ENCODE measurements around the gene PLSCR3.

The PLSCR3 gene

DNA sequence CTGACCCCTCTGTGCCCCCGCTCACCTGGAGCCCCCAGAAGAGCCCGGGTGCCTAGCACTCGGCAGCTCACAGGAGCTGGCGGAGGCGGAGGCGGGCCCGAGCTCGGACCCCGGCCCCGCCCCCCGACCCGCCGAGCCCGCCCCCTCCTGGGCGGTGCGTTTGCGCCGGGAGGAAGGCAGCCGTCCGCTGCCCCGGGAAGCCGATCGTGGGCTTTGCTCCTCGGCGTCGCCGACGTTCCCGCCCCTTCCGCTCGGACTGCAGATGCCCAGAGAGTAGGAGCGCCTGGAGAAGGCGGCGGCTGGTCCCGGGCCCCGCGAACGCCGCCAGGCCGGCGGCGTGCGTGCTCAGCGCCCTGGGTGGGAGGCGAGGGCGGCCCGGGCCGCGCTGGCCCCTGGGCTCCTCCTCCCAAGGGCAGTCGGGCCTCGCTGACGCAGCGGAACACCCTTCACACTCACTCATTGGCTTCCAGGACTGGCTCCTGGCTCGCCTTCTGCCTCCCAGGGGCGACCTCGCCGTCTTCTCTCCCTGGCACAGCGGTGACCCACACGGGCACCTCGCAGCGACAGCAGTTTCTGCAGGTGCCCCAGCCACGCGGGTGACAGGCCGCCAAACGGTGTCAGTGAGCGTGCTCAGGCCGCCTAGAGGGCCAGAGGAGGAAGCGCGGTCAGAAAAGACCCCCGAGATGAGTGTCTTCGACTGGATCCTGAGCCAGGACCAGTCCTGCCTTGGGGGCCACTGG is at the start of gene PLSCR3:
TSS of gene PLSCR3 (minus strand) at position 74 of the 740 bp plus-strand sequence. CDS start 415 bp downstream, outside the sequence.
- no peak for FAIRE-seq

DNA sequence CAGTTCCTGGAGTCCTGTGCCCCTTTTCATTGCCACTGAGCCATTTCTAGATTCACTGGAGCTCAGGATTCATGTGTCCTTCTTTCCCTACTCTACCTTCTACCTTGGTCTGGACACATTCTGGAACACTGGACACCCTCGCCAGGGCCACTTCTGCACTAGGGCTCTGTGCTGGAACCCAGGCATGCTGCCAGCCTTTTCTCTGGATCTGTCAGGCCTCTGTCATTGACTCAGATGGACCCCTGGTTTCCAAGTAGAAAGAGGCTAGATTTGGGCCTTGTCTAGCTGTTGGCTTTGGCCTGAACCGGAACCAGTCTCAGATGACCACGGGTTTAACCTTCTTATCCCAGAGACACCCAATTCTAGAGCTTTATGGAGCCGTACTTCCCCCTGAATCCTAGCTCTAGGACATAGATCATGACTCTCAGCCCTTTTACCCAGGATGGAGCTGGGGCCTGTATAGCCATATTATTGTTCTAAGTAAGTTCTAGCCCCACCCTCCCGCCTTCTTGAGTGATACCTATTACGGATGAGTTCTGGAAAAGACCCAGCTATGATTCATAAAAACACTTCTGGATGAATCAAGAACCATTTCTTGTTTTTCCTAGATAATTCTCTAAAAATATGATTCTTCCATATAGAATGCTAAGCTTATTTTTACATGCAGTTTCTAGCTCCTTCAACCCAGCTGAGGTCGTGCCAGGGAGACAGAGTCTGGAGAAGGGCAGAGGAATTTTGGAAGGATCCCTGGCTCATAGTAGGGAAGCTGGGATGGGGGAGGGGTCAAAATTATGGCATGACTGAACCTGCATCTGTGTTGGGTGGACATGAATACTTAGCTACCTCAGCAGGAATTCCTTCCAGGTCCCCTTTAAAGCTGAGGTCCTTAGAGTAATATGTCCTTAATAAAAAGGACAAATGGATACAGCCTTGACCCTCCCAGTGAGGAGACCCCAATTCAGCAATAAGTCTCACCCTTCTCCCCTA is 49.5 kb upstream of the PLSCR3 start:
- no peak for FAIRE-seq

DNA sequence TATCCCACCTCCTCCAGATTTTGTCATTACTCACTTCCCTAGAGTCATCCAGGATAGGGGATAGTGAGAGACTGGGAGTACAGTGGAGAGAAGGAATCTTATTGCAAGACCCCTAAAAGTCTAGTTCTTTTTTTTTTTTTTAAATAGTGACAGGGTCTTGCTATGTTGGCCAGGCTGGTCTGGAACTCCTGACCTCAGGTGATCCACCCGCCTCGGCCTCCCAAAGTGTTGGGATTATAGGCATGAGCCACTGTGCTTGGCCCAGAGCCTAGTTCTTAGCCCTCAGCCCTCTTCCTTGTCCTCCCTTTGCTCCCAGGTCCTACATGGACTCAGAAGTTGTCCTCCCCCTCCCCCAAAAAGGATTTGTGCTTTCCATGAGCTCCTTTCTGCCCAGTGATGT is 47.8 kb upstream of the PLSCR3 start:
- FAIRE-seq, result no peak

DNA sequence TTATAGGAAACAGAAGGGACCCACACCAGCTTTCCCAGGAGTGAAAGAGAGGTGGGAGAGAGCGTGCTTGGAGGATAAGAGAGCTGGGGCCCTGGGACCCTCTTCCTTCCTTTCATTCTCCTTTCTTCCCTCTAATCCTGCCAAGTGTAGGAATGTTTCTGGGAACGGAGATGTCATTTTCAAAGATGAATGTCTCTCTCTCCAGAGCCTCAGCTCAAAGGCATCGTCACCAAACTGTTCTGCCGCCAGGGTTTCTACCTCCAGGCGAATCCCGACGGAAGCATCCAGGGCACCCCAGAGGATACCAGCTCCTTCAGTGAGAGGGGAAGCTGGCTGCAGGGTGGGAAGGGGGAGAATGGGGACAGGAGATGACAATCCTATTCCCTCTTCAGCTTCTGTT is 46.9 kb upstream of the PLSCR3 start:
- FAIRE-seq, result no peak

DNA sequence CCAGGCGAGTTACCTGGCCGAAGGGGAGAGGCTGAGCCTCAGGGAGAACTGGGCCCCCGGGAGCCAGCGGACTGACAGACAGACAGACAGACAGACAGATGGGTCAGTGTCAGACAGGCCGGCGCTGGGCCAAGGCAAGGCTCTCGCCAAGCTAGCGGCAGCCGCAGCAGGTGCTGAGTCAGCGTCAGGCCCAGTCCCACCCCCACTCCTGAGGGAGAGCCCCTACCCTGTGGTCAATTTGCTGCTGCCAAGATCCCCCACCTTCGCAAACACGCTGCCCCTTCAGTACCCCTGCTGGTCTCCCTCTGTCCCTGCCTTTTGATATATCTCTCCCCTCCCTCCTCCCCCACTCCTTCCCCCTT is 46.5 kb upstream of the PLSCR3 start:
- no peak for FAIRE-seq

DNA sequence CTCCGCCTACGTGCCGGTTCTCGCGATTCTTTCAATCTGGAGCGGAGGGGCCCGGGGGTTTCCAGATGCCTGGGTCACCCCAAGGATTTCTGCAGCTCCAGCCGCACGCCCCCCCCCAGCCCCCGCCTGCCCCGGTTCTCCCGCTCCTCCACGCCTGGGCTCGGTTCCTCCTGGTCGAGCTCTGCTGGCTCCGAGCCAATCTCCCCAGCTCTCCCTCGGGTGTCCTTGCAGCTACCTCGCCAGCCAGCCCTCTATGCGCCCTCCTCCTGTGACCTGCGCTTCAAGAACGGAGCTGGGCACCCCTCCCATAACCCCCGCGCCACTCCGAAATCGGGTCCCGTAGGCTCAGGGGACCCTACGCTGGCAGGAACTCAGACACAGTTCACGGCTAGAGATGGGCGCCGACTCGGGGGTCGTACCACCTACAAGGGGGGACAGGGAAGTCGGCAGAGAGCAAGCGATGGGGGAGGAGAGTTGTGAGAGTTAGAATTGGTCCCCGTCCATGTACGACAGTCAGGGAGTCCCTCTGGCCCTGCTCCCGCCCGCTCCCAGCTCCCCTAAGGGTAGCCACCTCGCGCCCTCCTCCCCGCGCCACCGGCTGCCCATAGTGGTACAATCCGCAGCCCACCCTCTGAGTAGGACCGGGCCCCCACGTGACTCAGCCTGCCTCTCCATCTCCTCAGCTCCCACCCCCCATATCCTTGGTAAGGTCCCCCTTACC is 45.9 kb upstream of the PLSCR3 start:
- FAIRE-seq, result no peak

DNA sequence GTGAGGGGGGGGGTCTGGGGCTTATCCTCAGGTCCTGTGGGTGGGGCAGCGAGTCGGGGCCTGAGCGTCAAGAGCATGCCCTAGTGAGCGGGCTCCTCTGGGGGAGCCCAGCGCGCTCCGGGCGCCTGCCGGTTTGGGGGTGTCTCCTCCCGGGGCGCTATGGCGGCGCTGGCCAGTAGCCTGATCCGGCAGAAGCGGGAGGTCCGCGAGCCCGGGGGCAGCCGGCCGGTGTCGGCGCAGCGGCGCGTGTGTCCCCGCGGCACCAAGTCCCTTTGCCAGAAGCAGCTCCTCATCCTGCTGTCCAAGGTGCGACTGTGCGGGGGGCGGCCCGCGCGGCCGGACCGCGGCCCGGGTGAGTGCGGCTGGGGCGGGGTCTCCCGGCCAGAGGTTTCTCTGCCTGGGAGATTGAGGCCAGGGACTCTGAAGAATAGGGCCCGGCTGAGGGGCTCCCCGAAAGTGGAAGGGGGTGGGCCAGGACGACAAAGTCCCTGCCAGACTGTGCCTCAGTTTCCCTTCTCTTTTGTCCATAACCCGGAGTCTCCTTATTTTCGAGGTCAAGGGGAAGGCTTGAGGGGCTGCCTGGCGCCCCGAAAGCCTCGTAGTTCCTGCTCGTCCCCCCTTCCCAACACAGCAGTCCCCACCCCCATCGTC is 45.3 kb upstream of the PLSCR3 start, which contains the start of gene FGF11:
TSS of gene FGF11 (plus strand) at position 51 of the 651 bp plus-strand sequence. CDS start at position 160, 109 bp downstream.
- no peak for FAIRE-seq

DNA sequence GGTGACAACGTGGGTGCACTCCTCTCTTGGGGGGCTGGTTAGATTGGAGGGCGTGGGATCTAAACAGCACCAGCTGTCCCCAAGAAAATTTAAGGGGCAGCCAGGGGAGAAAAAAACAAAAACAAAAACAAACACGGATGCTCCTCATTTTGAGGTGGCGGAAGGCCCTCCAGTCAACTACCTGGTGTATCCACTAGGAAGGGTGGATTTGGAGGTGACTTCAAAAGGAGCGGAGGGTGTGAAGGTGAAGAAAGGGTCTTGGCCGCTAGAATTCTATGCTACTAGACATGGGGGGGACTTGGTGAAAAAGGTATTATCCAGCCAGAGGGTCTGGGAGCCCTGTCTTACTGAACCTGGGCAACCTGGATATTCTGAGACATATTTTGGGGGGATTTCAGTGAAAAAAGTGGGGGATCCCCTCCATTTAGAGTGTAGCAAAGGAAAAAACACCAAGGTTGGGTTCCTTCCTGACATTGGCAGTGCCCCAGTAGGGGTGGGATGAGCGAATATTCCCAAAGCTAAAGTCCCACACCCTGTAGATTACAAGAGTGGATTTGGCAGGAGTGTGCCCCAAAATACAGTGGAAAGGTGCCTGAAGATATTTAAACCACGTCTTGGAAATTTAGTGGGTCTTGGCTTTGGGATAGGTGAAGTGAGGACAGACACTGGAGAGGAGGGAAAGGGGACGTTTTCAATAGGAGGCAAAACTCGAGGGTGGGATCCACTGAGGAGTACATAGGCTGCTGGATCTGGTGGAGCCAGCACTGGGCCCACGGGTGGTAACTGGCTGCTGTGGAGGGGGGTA is 44.5 kb upstream of the PLSCR3 start:
- no peak for FAIRE-seq

DNA sequence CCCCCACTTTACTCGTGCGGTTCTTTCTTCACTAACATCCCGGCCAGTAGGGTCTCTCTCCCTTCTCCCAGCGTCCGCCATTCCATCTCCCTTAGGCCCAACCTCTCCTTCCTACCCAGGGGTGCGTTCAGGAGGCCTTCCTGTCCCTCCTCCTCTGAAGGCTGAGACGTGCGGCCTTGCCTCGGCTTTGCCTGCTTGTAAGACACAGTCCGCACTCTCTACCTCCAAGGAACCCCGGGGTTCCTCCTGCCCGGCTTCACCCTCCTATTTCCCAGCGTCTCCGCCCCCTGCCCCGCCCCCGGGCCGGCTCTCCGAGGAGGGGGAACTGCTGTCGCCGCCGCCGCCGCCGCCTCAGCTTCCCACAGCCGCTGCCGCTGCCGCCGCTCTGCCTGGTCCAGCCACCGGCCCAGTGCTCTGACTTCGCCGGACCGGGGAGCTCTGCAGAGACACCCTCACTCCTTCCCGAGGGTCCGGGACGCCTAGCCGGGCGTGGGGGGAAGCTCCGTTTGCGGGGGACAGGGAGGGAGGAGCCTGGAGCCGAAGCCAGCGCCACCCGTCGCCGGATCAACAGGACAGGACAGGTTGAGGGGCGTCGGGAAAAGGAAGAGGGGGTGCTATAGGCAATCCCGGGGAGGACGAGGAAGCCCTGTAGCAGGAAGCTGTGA is 43.8 kb upstream of the PLSCR3 start:
- FAIRE-seq, result no peak

DNA sequence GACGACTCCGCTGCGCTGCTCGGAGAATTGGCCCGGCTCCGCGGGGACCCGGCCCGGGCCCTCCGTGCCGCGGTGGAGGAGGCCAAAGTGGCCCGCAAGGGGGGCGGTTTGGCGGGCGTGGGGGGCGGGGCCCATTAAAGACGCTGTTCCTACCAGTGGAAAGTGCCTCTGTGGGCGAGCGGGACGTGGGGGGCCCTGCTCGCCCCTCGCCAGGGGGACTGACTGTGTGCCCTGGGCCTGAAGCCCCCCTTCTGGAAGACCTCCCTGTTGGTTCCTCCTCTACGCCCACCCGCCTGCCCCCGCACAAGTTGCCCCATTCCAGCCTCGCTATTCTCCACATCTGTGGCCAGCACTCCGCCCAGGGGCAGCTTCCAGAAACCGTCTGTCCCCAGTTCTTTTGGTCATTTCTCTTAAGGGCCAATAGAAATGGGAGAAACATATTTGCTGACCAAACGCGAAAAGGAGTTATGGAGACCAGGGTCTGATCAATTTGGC is 43.1 kb upstream of the PLSCR3 start:
- FAIRE-seq, result no peak

DNA sequence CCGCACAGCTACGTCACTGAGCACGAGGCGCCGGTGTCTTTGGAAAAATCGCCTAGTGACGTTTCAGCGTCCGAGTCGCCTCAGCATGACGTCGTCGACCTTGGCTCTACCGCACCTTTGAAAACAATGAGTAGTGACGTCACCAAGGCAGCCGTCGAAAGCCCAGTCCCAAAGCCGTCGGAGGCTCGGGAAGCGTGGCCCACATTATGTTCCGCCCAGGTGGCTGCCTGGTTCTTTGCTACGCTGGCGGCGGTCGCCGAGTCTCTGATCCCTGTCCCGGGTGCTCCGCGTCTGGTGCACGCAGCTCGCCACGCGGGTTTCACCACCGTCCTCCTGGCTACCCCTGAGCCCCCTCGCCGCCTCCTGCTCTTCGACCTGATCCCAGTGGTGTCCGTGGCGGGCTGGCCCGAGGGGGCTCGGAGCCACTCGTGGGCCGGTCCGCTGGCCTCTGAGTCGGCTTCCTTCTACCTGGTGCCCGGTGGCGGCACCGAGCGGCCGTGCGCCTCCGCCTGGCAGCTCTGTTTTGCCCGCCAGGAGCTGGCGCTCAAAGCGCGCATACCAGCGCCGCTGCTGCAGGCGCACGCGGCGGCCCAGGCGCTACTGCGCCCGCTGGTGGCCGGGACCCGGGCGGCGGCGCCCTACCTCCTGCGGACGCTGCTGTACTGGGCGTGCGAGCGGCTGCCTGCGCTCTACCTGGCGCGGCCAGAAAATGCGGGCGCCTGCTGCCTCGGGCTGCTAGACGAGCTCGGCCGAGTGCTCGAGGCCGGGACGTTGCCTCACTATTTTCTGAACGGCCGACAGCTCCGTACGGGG is 42.4 kb upstream of the PLSCR3 start:
- FAIRE-seq, result no peak

DNA sequence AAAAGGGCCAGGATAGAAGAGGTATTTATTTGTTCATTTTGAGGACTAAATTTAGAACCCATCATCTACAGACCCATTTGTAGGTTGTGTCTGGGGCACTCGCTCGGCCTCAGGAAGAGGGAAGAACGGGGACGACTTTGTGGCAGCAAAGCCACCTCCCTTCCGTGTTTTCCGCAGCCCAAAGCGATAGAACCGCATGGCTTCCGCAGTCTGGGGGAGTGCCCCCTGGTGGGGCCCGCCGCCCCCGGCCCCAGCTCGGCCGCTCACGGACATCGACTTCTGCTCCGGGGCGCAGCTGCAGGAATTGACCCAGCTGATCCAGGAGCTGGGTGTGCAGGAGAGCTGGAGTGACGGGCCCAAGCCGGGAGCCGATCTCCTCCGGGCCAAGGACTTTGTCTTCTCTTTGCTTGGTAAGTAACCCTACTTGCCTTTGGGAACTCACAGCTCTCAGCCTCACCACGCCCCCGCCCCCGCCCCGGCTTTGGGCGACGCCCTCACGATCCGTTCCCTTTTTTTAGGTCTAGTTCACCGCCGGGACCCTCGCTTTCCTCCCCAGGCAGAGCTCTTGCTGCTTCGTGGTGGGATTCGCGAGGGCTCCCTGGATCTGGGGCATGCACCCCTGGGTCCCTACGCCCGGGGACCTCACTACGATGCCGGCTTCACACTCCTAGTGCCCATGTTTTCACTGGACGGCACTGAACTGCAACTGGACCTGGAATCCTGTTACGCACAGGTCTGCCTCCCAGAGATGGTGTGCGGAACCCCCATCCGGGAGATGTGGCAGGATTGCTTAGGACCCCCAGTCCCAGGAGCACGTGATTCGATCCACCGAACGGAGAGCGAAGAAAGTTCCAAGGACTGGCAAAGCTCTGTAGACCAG is 41.6 kb upstream of the PLSCR3 start:
- FAIRE-seq, result no peak

DNA sequence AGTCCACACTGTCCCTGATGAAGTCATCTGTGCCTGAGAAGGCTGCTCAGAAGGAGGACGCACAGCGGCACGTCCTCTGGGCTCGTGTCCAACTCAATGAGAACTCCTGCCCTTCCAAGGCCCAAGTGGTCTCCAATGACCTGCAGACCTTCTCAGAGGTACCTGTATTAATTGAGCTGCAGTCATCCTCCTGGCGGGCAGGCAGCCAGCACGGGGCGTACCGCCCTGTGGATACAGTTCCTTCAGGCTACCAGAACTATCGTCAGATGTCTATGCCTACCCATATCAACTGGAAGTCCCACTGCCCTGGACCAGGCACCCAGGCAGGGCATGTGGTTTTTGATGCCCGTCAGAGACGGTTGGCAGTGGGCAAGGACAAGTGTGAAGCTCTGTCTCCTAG is 38.0 kb upstream of the PLSCR3 start:
- FAIRE-seq, result no peak

DNA sequence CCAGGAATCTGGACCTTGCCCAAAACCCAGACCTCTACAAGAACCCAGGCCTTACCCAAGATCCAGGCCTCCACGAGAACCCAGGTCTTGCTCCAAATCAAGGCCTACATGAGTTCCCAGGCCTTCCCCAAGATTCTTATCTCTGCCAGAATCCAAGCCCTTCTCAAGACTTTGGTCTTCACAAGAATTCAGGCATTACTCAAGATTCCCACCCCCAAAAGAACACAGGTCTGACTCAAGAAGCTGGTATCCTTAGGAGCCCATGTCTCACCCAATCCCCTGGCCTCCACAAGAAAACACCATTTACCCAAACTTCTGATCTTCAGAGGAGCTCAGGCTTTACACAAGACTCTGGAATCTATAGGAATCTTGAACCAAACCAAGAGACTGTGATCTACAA is 36.9 kb upstream of the PLSCR3 start:
- FAIRE-seq, result no peak

DNA sequence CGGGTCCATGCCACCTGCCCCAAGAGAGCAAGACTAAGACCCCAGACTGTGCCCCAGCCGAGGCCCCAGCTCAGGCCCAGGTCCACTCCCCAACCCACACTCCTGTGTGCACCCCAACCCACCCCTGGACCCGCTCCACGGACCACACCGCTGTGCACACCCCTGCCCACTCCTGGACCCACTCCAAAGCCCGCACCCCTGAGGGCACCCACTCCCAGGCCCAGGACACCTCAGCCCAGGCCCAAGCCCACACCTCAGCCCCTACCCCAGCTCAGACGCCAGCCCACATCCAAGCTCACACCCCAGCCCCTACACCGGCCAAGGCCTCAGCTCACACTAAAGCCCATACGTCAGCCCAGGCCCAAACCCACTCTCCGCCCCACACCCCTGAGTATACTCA is 35.4 kb upstream of the PLSCR3 start:
- FAIRE-seq, result no peak

DNA sequence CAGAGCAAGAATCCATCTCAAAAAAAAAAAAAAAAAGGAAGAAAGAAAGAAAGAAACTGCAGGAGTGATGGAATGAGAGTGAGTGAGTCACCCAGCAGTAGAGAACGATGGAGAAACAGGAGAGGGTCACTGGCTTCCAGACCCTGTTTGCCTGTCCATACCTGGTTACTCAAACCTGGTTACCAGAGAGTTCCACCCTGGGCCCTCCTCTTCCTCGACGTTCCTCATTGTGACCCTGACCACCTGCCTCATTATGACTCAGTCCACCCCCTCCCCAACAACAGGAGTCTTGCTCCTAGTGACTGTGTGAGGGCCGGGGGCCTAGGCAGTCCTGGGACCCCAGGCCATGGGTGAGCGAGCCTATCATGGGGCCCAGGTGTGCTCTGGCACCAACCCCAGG is 34.2 kb upstream of the PLSCR3 start, which contains the start of gene SPEM3:
TSS of gene SPEM3 (plus strand) at position 301 of the 400 bp plus-strand sequence. CDS start at position 347, 46 bp downstream.
- FAIRE-seq, result no peak

DNA sequence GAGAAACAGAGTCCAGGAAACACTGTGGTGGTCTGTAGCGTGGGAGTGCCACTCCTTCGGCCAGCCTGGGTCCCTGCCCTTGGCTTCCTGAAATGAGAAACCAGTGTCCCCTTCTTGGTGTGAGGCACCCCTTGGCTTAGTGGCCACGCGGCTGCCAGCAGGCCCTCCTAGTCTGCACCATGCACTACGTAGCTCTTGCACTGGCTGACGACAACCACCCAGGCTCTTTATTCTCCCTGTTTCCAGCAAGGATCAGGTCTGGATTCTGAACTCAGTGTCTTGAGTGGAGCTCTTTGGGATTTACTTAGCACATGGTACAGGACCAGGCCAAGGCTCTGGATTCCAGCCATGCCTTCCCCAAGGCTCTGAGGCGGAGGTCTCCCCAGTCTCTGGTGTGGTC is 33.2 kb upstream of the PLSCR3 start:
- no peak for FAIRE-seq

DNA sequence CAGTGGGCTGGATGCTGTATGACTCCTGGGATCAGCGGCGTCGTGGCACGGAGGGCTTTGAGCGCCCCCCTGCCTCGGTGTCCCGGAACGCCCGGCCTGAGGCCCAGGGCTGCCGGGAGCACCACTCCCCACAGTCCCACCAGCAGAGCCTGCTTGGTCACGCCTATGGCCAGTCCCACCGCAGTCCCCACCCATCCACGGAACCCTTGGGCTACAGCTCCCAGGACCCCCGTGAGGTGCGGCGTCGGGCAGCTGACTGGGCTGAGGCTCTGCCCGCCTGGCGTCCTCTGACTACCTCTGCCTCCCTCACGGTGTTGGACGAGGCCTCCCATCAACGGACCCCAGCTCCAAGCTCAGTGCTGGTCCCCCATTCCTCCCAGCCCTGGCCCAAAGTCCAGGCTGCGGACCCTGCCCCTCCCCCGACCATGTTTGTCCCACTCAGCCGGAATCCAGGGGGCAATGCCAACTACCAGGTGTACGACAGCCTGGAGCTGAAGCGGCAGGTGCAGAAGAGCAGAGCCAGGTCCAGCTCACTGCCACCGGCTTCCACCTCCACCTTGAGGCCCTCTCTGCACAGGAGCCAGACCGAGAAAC is 32.7 kb upstream of the PLSCR3 start:
- no peak for FAIRE-seq

Measured in islet of Langerhans (tissue), 1 donor.